HG03378 (cell line): ENCODE measurements around the gene CAPN13.

Source experiments
- ATAC-seq: cut with Tn5 transposase; IDR thresholded peaks from one replicate; pipeline ENCODE4 v1.9.1; 2021; ENCODE audit warnings: mild to moderate bottlenecking, moderate library complexity; ENCODE audit not compliant: unreplicated experiment

CAPN13 gene

GRCh38 chr2:30807249-30807648 is at the start of gene CAPN13:
Gene CAPN13 (minus strand): TSS chr2:30807446. CDS start chr2:30787325, 20,121 bp downstream.
- no peak for ATAC-seq

- no peak for ATAC-seq
Measured at GRCh38 chr2:30847841-30848240, 40.6 kb upstream of the CAPN13 start.

GRCh38 chr2:30847329-30847728 is 40.1 kb upstream of the CAPN13 start:
- ATAC-seq = no peak

GRCh38 chr2:30828586-30828985 is 21.3 kb upstream of the CAPN13 start:
- no peak for ATAC-seq

- ATAC-seq = no peak
Measured at GRCh38 chr2:30826916-30827315, 19.7 kb upstream of the CAPN13 start.

- no peak for ATAC-seq
Measured at GRCh38 chr2:30826481-30826880, 19.2 kb upstream of the CAPN13 start.

GRCh38 chr2:30823452-30823851 is 16.2 kb upstream of the CAPN13 start:
- no peak for ATAC-seq

- ATAC-seq = no peak
Measured at GRCh38 chr2:30821960-30822359, 14.7 kb upstream of the CAPN13 start.

- no peak for ATAC-seq
Measured at GRCh38 chr2:30820381-30821055, 13.3 kb upstream of the CAPN13 start.

- ATAC-seq = no peak
Measured at GRCh38 chr2:30809938-30810337, 2.7 kb upstream of the CAPN13 start.

GRCh38 chr2:30808695-30809094 is 1.4 kb upstream of the CAPN13 start:
- ATAC-seq = no peak

- no peak for ATAC-seq
Measured at GRCh38 chr2:30803281-30803680, 4.0 kb downstream of the CAPN13 start.

- ATAC-seq = no peak
Measured at GRCh38 chr2:30802611-30803010, 4.6 kb downstream of the CAPN13 start.

- ATAC-seq = no peak
Measured at GRCh38 chr2:30801821-30802455, 5.3 kb downstream of the CAPN13 start.

- no peak for ATAC-seq
Measured at GRCh38 chr2:30800159-30800558, 7.1 kb downstream of the CAPN13 start.

GRCh38 chr2:30799366-30799765 is 7.9 kb downstream of the CAPN13 start:
- ATAC-seq = no peak

GRCh38 chr2:30798536-30798991 is 8.7 kb downstream of the CAPN13 start:
- no peak for ATAC-seq

GRCh38 chr2:30797381-30798015 is 9.7 kb downstream of the CAPN13 start:
- ATAC-seq = no peak

GRCh38 chr2:30796699-30797098 is 10.5 kb downstream of the CAPN13 start:
- ATAC-seq = no peak

GRCh38 chr2:30792521-30792920 is 14.7 kb downstream of the CAPN13 start:
- no peak for ATAC-seq

GRCh38 chr2:30790879-30791278 is 16.4 kb downstream of the CAPN13 start:
- ATAC-seq = no peak

GRCh38 chr2:30789670-30790210 is 17.5 kb downstream of the CAPN13 start:
- ATAC-seq = no peak
